HG02840 (cell line): ENCODE results near the gene CSKMT.
A peak's percentile ranks its signal among the peaks of the same experiment; 100 is the strongest.
"Not testable (repeated sequence)": the region's sequence is repeated elsewhere in the genome, so short reads cannot be mapped to it uniquely, and the experiment has no call there.

Source experiments
- ATAC-seq: cut with Tn5 transposase; IDR thresholded peaks from one replicate; pipeline ENCODE4 v1.9.1; 2021; ENCODE audit warnings: mild to moderate bottlenecking, moderate library complexity, moderate number of reproducible peaks; ENCODE audit not compliant: unreplicated experiment, low FRiP score

CSKMT gene

DNA sequence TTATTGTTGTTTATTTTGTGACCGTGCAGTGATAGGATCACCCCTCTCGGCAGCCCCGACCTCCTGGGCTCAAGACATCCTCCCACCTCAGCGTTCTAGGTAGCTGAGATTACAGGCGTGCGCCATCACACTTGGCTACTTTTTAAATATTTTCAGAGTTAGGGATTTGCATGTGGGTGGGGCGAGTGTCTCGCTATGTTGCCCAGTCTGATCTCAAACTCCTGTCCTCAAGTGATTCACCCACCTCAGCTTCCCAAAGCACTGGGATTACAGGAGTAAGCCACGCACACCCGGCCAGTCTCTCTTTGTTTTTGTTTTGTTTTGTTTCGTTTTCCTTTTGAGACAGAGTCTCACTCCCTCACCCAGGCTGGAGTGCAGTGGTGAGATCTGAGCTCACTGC lies 10.8 kb upstream of the CSKMT start:
- no peak for ATAC-seq

DNA sequence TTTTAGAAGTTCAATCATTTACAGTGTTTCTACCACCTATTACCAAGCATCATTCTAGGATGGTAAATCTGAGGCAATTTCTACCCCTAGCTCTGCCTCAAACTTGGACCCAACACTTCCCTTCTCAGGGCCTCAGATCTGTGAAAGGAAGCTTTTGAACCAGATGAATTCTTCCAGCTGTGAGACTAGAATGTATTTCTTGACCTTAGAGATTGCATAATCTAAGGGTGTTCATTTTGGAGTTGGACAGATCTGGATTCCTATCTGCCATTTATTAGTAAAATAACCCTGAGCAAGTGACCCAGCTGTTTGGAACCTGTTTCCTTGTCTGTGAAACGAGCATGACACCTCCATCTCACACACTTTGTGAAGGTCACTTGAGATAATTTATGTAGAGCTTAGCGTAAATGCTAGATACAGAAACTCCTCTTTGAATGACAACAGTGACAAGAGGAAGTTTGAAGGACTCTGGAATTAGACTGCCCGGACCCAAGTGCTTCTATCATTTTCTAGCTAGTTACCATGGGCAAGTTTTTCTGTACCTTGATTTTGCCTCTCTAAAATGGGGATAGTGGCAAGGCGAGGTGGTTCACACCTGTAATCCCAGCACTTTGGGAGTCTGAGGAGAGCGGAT lies 8.2 kb upstream of the CSKMT start:
- ATAC-seq: no peak

GRCh38 chr11:62664405-62665074 lies 572 bp upstream of the CSKMT start:
- ATAC-seq: no peak

DNA sequence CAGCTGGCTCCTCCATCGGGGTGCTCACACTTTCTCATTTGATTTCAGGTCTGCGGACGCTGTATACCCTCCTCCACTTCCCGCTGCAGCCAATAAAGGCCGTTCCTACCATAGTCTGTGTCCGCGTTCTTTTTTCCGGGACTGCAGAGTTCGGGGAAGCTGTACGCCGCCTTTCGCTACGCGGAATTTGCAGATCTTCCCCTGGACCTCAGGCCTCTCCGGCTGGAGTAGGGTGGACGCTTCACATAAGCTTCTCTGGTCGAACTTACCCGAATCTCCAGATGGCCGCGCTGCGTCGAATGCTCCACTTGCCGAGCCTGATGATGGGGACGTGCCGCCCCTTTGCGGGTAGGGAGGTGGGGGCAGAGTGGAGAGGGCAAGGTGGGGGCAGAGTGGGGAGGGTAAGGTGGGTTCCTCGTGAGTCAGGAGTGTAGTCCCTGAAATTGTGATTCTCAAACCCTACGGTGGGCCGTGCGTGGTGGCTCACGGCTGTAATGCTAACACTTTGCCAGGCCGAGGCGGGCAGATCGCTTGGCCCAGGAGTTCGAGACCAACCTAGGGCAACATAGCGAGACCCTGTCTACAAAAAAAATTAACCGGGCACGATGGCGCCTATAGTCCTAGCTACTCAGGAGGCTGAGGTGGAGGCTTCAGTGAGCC lies 617 bp downstream of the CSKMT start:
- peak; percentile 17 for ATAC-seq

GRCh38 chr11:62666259-62666926 lies 1.3 kb downstream of the CSKMT start:
- ATAC-seq: no peak

GRCh38 chr11:62667460-62667859 lies 2.3 kb downstream of the CSKMT start:
- no peak for ATAC-seq

GRCh38 chr11:62669420-62670161 lies 4.5 kb downstream of the CSKMT start:
- ATAC-seq: no peak

DNA sequence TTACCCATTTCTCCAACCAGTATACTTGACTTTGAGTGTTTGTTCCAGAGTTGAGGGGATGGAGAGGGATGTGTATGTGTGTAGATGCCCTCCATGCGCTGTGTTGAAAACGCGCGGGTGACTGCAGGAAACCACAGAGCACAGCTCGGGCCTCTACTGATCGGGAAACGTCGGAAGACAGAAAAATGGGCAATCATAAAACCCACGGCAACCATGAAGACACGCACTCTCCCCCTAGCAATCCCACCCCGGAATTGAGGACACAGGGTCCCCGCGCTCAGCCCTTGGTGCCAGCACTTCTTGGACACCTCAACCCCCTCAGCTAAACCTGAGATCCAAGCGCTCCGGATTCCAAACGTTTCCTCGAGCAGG lies 6.1 kb downstream of the CSKMT start:
- ATAC-seq: no peak

DNA sequence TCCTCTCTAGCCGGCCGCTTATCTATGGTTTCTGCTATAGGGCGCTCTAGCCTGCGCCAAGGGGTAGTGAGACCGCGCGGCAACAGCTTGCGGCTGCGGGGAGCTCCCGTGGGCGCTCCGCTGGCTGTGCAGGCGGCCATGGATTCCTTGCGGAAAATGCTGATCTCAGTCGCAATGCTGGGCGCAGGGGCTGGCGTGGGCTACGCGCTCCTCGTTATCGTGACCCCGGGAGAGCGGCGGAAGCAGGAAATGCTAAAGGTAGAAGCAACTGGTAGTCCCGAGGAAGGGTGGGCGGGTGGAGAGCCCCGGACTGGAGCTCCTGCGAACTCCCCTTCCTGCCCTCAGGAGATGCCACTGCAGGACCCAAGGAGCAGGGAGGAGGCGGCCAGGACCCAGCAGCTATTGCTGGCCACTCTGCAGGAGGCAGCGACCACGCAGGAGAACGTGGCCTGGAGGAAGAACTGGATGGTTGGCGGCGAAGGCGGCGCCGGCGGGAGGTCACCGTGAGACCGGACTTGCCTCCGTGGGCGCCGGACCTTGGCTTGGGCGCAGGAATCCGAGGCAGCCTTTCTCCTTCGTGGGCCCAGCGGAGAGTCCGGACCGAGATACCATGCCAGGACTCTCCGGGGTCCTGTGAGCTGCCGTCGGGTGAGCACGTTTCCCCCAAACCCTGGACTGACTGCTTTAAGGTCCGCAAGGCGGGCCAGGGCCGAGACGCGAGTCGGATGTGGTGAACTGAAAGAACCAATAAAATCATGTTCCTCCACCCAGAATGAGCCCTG lies 6.7 kb downstream of the CSKMT start, which contains the start of the genes LBHD1 and UQCC3:
Gene LBHD1 (minus strand): TSS at position 660 of the 782 bp plus-strand sequence. CDS start 2,236 bp downstream, outside the sequence.
Gene UQCC3 (plus strand): TSS at position 66 of the 782 bp plus-strand sequence. CDS start 73 bp downstream, at position 139.
- peak; percentile 59 for ATAC-seq

GRCh38 chr11:62673196-62673525 lies 8.0 kb downstream of the CSKMT start:
- ATAC-seq: no peak

DNA sequence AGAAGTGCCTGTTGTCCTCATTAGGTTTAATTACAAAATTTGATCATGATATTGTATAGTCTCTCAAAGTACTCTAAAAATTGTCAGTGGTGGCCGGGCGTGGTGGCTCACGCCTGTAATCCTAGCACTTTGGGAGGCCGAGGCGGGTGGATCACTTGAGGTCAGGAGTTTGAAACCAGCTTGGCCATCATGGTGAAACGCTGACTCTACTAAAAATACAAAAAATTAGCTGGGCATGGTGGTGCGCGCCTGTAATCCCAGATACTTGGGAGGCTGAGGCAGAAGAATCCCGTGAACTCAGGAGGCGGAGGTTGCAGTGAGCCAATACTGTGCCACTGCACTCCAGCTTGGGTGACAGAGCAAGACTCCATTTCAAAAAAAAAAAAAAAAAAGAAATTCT lies 10.3 kb downstream of the CSKMT start:
- ATAC-seq: not testable (repeated sequence)

DNA sequence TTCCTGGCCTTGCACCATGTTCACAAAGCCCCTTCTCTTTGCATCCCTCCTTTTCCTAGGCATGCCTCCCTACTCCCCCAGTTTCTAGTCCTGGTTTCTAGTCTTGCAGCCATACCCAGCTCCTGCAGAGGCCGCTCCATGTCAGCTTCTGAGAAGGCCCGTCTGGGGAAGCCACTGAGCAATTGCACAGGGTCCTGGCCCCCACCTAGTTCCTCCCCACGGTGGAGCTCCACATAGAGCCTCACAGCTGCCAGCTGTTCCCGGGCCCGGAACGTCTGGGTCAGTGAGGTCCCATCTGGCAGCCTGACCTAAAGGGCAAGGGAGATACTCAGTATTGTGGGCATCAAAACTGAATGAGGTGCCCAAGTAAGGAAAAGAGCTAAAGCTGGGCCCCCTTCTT lies 11.6 kb downstream of the CSKMT start:
- no peak for ATAC-seq

DNA sequence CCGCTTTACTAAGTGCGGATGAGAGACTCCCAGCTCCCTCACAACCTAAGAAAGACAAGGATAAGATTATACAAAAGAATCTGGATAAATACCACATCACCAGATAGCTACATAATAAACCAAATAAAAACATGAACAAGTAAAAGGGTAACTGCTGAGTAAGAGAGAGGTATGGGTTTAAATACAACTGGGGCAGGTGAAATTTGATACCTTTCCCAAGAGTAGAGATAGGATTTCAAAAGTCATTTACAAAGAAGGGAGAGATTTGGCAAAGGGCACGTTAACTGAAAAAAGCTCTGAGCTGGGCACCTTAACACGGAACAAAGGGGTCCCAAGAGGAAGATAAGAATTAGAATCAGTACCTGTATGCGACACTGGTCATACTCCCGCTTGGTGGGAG lies 12.0 kb downstream of the CSKMT start:
- no peak for ATAC-seq

DNA sequence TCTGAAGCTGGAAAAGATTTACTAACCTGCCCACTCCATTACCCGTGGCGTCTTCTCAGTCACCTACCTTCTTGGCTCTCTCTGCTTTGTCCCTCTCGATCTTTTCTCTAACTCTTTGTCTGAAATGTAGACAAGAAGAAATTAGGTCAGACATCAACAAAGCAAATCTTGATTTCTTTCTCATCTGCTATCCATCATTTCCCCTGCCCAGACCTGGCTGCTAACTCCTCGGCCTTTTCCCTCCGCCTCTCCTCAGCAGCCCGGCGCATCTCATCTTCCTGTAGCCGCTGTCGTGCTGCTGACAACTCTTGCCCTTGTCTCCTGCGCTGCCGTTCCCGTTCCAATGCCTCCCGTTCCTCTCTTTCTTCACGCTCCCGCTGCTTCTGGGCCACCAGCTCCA lies 12.6 kb downstream of the CSKMT start:
- no peak for ATAC-seq

GRCh38 chr11:62678433-62678769 lies 13.3 kb downstream of the CSKMT start:
- ATAC-seq: no peak

DNA sequence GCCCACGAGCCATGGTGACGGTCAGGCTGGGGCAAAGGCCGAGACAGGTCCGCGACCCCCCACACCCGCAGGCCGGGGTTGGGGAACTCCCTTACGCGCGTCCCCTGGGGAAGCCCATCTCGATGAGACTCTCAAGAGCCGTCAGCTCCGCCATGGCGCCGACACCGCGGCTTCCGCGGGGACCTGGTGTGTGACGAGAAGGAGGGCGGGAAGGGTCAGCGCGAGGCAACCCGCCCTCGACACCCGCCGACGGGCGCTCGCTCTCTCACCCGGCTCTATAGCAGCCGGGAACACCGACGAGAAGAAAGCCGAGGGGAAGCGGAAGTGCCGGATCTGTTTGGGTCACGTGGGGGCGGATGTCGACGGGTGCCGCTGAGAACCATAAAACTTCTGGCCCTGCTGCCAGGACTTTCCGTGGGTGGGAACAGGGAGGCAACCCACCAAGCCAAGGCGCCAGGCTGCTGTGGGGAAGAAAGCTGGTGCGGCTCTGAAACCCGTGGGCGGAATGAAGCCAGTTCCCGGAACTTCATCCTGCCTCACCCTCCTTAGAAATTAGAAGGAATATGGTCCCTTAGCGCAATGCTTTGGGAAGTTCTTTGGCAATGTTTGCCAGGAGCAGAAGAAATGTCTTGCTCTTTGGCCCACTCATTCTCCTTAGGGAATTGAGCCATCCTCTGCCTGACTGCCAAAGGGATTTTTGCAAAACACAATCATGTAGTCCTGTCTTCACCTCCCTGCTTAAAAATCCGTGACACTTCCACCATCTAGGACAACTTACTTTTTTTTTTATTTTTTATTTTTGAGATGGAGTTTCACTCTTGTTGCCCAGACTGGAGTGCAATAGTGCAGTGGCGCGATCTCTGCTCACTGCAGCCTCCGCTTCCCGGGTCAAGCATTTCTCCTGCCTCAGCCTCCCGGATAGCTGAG lies 13.9 kb downstream of the CSKMT start, which contains the start of gene UBXN1:
Gene UBXN1 (minus strand): TSS at position 304 of the 927 bp plus-strand sequence. CDS start 150 bp downstream, at position 154.
- peak; percentile 57 for ATAC-seq

DNA sequence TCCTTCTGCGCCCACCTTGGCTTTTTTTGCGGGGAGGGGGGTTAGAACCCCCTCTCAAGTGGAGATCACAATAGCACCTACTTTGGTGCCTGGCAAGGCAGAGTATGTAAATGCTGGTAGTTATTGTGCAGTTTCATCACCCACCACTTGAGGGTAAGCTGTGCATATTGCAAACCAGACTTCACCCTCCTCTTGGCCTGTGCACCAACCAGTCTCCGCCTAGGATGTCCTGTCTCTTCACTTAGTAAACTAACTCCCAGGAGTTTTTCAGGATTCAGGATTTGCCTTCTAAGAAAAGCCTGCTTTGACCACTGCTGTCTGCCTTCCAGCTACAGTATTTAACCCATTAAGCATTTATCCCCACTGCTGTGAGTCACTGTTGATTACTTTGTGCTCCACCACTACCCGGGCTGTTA lies 15.7 kb downstream of the CSKMT start:
- no peak for ATAC-seq

DNA sequence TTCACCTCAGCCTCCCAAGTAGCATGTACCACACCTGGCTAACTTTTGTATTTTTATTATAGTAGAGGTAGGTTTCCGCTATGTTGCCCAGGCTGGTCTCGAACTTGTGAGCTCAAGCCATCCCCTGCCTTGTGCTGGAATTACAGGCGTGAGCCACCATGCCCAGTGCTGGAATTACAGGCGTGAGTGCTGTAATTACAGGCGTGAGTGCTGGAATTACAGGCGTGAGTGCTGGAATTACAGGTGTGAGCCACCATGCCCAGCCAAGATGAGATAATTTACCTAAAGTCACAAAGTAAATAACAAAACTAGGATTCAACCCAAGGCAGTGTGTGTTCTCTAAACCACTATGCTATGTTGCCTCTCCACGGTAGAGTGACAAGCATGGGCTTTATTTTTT lies 17.4 kb downstream of the CSKMT start:
- no peak for ATAC-seq
